GM04503 (cell line): ENCODE data around the gene NUP88.
A peak's percentile ranks its signal among the peaks of the same experiment; 100 is the strongest.
"Not testable (repeated sequence)": the region's sequence is repeated elsewhere in the genome, so short reads cannot be mapped to it uniquely, and the experiment has no call there.

ENCODE experiments used
- DNase-seq: peaks from one replicate; pipeline ENCODE4 v3.0.0-alpha.2; 2012; ENCODE audit warnings: low read depth

NUP88 gene

DNA sequence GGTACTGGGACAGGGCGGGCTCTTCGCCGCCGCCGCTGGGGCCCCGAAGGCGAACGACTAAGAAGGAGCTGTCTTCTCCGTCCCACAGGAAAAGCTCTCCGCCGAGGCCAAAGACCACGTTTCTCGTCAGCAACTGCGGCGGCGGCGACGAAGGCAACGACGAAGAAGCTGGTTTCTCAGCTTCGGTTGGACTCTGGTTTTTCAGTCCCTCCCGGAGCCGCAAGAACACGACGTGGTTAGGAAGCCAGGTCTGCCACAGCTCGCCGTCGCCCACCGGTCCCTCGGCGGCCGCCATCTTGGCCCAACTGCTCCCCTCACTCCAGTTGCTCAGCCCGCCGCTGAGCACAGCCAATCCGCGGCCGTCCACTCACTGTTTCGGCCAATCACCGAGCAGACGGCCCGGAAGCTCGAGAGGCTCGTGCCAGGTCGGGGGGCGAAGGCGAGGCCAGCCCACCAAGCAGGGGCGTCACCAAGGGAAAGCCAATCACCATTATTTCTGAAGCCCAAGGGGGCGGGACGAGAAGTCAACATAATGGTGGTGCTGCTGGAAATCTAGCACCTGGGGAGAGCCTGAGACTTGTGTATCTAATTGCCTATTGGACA lies at the start of gene NUP88:
NUP88 (minus strand) TSS at position 307 of the 603 bp plus-strand sequence; CDS start at position 295, 12 bp downstream.
- peak; percentile 84 for DNase-seq

DNA sequence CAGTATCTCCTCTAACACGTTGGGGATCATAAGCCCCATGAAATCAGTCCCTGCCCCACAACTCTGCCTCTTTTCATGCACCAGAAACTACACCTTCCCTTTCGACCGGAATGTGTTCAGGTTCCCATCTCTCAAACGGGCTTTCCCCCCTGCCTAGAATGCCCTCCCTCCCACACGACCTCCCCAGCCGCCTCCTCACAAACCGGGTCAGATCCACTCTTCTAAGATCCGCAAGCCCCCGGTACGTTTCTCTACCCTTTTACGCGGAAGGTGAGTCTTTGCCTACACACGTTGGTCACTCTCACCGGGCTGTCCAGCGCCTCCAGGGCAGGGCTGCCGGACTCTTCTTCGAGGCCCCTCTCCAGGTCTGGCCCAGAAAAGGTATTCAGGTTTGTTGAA lies 48.6 kb upstream of the NUP88 start:
- DNase-seq: no peak

DNA sequence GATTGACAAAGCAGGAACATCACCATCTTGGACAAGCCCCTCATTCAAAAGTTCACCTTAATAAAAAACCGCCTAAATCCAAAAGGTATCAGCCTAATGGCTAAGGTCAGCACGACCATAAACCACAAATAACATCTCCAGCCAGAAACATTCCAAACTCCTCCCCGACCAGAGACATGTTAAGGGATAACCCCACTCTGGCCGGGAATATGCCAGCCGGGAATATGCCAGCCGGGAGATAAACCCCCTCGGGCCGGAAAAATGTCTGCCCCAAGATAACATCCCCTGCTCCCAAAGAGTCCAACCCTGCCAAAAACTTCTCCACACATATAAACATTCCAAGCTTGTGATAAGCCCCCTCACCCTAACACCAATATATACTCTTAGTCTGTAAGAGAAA lies 48.0 kb upstream of the NUP88 start:
- DNase-seq: no peak

DNA sequence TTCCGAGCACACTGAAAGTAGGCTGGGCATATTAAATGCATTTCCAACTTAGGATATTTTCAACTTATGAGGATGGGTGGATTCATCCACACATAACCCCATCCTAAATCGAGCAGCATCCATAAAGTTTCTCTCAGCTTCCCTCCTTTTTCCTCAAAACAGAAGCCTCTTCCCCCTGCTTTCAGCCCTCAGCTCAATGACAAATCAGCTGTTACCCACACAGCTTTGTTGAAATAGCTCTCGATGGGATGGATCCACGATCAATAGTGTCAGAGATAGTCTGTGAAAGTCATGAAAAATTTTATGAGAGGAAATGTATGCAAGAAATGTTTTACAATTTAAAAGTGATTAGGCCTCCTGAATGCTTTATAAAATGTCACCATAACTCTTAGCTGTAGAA lies 46.8 kb upstream of the NUP88 start:
- no peak for DNase-seq

DNA sequence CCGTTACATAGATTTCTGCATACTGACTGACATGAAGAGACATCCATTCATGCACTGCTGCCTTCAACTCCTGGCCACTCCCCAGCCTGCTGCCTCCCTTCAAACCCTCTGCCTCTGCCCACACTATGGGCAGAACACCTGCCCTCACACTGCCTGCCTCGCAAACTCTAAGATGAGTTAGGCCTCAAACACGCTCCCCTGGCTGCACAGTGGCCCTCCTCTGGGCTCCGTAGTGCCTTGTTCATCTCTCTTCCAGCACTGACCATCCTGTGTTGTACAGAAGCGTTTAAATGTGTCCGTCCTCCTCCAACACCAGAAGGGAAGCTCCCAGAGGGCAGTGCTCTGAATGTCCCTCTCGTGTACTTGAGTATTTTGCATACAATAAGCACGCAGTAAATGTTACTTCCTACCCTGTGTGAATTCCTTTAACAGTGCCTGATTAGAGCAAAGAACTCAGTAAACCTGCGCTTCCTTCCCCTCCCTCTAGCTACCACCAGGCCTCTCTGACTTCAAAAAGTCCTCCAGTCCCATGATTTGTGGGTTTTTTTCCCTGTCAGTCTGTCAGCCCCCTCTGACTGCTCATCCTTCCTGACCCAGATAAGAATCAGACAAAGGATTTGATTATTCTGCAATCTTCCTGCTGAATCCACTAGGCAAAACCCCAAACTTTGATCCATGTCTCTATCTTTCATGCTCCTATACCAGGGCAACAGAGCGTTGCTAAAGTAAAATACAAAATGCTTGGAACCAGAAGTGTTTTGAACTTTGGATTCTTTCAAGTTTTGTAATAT lies 45.5 kb upstream of the NUP88 start:
- DNase-seq: no peak

DNA sequence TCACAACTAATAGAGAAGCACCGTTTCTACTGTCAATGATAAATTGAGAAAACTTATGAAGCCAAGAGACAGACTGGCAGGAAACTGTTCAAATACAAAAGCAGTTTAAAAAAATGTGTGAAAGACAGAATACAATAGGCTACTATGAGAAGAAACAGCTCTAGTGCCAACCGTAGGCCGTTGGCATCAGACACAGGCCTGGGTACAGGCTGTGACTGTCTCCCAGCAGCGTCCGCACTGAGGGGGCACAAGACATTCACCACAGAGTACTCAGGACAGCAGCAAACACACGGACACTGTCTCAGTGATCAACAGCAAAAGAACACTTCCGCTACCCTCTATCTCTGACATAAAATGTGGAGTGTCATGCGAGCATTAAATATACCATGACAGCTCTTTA lies 27.3 kb upstream of the NUP88 start:
- no peak for DNase-seq

DNA sequence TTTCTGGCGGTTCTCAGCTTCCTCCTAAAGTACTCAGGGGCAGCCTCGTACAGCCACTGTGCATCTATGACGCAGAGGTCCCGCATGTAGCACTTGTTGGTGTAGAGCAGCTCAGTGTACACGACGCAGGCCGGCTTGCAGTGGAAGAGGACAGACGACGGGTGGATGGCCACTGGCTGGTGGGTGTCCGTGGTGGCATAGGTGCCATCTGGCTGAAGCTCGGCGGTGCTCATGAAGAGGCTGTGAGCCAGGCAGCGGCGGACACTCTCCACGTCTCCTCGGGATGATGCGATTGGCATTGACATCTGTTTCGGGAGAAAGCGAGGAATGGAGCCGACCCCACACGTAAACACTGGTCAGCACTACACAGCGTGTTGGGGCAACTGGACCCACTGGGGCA lies 24.7 kb upstream of the NUP88 start:
- DNase-seq: no peak

DNA sequence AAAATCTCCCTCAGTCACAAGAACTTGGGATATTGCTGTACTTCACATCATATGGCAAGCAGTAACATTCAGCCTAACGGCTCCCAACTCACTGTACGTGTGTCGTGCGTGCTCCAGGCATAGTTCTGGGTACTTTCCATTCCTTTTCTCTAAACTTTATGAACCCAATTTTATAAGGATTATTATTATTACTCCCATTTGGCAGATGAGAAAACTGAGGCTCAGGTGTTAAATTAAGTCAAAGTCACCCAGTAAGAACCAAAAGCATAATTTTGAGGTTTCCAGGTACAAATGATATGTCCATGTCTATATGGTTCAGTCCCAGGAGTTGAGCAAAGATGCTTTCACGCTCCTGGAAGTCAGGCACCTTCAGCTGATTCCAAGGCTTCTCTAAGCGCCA lies 24.3 kb upstream of the NUP88 start:
- DNase-seq: no peak

DNA sequence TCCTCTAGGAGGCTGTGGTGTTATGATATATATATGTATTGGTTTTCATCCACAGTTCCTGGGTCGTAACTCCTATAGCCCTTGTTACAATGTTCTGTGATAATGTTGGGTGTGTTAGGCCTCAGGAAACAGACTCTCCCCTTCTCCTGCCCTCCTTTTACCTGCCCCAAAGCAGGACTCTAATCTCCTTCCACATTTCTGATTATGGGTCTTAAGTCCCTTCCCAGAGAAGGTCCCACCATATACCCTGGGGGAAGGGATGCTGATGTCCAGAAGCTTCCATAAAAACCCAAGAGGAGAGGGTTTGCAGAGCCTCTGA lies 19.9 kb upstream of the NUP88 start:
- no peak for DNase-seq

DNA sequence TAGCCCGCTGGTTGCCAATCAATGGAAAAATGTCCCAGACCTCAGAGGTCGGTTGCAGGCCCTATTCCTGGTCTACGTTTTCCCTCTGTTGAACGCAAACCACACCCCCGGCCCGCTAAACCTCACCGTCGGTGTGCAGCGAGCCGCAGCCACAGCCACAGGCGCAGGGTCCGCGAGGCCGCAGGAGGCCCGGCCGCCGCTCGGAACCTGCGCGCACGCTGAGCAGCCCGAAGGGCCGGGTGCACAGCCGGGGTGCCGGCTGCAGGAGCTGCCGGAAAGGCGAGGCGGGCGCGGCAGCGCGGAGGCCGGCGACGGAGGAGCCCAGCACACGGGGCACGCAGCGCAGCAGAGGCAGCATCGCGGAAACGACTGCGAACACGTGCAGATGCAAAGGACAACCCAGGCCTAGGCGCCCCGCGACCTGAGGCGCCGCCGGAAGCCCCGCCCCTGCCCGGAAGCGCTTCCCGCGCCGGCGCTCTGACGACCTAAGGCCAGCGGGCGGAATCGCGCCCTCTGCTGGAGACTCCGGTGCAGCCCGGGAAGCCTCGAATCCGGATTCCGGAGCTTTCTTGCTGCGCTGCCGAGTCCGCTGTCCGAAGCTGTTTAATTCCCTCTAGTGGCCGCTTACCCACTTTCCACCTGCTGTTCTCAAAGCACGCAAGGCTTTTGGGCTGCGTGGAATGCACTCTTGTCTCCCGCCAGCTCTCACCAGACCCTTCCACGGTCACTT lies 19.4 kb upstream of the NUP88 start, which contains the start of gene C1QBP:
C1QBP (minus strand) TSS at position 440 of the 730 bp plus-strand sequence; CDS start at position 358, 82 bp downstream.
- DNase-seq: peak; percentile 45

DNA sequence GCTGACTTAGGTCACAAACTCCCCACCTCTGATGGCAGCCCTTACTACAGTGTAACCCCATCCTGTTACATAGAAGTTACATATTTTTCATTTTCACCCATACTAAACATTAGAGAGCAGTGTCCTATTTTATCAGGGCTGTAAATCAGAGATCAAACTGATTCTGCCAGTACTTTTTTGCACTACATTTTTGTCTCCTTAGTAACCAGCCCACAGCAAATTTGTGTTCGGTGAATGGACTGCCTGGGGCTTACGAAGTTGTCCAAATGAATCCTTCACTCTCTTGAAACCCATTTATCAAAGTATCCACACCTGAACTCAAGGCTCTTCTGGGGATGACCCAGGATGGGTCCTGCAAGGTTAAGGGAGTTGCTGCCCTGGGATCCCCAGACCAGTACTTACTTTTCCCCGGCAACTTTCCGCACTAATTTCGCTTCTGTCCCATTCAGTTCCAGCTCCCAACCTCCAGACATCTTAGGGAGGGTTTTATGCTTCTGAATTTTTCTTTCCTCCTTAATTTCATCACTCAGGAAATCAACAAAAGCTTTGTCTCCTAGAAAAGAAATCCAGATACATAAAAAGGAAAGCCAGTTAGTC lies 18.4 kb upstream of the NUP88 start:
- no peak for DNase-seq

DNA sequence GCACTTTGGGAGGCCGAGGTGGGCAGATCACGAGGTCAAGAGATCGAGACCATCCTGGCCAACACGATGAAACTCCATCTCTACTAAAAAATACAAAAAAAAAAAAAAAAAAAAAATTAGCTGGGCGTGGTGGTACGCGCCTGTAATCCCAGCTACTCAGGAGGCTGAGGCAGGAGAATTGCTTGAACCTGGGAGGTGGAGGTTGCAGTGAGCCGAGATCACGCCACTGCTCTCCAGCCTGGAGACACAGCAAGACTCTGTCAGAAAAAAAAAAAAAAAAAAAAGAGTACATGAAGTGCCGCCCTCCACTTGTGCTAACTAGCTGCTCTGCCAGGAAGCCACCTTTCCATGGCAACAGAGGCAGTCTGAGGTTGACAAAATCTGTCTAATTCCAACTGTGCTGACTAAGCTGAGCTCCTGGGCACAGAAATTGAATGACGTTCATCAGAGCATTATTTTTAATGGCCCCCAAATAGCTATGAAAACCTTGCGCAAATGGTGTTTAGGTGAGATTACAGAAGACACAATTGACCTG lies 16.4 kb upstream of the NUP88 start:
- DNase-seq: not testable (repeated sequence)

DNA sequence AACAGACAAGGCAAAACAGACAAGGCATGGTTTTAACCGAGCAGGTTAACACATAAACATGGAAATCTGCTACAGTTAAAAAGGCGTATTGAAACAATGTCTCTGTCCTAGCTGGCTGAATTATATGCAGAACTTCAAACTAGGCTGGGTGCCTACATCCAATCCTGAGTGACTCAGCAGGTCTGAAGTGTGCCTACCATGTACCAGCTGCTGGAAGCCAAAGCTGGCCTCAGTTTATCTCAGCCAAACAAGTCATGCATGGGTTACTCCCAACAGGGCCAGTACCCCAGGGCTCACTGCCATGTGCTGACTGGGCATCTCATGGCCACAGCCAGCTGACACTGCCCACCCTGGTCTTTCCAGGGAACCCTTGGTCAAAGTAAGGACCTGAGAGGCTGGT lies 15.5 kb upstream of the NUP88 start:
- DNase-seq: no peak

DNA sequence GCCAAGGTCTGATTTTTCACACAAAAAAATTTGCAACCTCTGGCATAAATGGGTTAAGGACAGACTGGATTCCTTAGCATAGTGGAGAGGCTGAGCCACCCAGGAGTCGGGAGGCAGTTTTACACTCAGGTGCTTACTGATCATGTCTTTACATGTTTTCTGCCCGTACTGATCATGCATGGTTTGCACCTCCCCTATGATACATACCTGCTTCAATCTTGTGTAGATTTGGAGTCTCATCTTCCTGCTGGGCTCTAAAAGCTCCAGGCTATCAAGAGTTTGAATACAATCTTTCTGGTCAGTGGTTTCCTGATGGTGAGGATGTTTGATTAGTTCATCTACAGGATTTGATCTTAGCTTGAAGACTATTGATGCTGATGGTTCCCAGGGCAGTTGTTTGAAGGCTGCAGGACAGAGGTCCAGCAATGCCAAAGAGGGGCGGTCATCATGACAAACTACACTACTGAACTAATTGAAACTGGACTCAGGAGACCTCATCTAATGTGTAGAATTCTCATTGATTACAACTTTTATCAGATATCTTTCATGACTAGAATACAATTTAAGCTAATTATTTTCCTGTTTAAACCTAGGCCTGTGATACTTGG lies 12.6 kb upstream of the NUP88 start:
- DNase-seq: no peak

DNA sequence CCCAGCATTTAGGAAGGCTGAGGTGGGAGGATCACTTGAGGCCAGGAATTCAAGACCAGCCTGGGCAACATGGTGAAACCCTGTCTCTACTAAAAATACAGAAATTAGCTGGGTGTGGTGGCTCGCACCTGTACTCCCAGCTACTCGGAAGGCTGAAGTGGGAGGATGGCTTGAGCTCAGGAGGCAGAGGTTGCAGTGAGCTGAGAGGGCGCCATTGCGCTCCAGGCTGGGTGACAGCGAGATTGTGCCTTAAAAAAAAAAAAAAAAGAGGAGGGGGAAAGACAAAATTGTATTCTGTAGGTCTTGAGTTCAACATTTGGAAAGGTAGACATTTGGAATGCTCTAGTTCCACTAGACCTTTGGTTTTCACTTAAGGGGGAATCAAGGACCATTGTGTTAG lies 11.8 kb upstream of the NUP88 start:
- not testable (repeated sequence) for DNase-seq

DNA sequence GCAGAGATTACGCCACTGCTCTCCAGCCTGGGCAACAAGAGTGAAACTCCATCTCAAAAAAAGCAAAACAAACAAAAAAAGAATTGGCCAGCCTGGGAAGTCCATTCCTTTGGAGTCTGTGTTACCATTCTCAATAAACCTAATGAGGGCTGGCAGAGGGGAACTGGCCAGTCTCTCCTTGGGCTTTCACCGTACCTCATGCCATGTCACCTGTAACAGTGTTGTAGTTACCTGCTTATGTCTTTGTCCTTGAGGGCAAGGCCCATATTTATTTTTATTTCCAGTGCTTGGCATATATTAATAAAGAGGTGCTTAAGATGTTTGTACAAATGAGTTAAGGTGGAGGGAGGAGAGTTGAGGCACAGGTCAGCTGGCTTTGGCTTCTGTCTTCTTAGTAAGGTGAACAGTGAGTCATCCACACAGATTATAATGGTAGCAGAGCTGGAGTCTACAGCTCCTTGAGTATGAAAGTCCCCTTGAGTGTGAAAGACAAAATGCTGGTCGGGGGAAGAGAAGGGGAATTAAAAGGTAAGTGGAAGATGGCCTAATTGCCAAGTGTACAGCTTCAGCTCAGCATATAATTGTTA lies 11.0 kb upstream of the NUP88 start:
- DNase-seq: no peak

DNA sequence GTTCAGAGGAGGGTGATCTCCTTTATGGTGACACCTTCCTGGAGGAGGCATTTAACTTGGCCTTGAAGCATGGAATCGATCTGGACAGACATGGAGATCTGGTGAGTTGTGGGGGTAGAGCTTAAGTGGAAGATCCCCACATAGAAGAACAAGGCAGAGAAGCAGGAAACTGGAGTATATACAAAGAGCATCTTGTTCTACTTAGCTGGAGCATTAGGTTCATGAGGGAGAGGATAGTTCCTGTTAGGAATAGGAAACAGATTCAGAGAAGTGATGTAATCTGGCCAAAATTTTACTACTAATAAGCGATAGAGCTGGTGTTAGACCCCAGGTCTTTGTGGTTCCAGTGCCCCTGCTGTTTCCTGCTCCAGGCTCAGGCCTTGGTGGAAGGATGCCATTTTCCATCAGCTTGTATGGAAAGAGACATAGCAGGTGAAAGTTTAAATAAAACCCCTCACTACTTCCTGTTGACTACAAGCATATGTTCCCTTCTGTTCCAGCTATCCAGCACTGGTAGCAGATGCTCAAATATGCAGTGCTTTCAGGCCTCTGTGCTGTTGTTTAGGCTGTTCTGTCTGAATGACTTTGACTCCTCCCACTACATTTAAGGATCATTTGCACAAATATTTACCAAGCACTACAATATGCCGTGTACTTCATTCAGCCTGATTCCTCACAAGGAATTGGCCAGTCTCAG lies 9.9 kb upstream of the NUP88 start:
- no peak for DNase-seq

DNA sequence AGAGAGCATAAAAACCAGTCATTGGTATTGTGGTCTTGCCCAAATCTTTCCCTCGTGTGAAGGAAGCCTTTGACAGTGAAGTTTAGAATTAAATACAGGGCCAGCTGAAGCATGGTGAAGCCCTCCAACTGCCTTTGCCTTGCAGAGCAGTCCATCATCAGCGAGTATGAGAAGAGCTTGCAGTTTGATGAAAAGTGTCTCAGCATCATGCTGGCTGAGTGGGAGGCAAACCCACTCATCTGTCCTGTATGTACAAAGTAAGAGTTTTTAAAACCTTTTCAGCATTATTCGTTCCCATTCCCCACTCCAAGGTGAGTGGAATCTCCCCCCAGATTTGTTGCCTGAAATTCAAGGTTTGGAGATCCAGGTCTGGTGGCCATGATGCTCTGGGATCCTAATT lies 6.4 kb upstream of the NUP88 start:
- DNase-seq: no peak

DNA sequence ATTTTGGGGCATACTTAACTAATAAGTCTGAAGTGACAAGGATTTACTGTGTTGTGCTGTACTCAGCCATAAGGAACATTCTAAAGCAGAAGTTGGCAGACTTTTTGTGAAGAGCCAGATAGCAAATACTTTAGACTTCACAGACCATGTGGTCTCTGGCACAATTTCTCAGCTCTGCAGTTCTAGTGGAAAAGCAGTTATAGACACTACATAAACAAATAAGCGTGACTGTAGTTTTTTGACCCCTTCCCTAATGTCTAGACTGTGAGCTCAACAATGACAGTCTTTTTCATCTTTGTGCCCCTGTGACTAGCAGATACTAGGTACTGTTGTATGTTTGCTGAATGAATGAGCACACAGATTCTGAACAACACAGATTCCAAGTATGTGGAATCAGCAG lies 5.4 kb upstream of the NUP88 start:
- DNase-seq: no peak

DNA sequence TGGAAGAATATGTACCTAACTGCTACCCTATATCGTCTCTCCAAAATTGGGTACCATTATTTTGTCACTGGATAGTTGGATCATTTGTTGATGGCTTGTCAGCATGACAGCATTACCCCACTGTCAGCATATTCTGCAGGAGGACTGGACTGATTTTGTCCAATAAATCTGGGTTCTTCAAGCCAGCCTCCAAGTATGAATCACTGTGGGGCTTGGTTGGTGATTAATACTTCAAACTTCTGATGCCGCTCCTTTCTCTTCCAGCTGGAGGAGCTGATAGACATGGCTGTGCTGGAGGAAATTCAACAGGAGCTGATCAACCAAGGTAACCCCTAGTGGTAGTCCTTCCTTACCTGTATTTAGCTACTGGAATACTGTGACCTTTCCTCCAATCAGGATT lies 3.0 kb upstream of the NUP88 start:
- DNase-seq: peak; percentile 46
